RPMI8226 (cell line): ENCODE data around the gene PHPT1.

Experiments used
- DNase-seq: peaks from one replicate; pipeline ENCODE4 v3.0.0-alpha.2; 2015

PHPT1 gene

GRCh38 chr9:136889858-136890257, 40.6 kb downstream of the PHPT1 start:
- no peak for DNase-seq

- no peak for DNase-seq
These were observed 41.5 kb downstream of the PHPT1 start for GRCh38 chr9:136890661-136891060.

- no peak for DNase-seq
These were observed 46.8 kb downstream of the PHPT1 start for GRCh38 chr9:136896027-136896426.

- no peak for DNase-seq
These were observed 49.4 kb downstream of the PHPT1 start for GRCh38 chr9:136898483-136899100.

GRCh38 chr9:136899196-136899595, 50.0 kb downstream of the PHPT1 start:
- DNase-seq: peak; percentile 20

GRCh38 chr9:136900556-136900955, 51.3 kb downstream of the PHPT1 start:
- no peak for DNase-seq
